ENCODE measurements around the gene YAP1.

DNA sequence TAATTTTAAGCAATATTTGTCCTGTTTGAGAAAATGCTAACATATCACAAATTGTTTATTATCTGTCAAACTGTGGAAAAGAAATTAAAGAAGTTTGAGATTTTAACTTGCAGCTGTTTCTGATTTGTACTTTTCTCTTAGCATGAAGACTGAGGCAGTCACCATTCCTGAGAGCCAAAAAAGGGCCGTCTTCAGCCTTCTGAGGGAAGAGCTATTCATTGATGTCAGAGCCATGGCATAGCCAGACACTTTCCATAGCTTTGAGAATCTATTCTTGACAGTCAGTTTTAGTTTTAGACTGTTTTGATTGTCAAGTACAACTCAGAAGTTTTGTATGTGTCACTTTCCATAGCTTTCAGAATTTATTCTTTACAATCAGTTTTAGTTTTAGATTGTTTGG is 32.1 kb downstream of the YAP1 start:
- TF ChIP-seq, protein P1, sequence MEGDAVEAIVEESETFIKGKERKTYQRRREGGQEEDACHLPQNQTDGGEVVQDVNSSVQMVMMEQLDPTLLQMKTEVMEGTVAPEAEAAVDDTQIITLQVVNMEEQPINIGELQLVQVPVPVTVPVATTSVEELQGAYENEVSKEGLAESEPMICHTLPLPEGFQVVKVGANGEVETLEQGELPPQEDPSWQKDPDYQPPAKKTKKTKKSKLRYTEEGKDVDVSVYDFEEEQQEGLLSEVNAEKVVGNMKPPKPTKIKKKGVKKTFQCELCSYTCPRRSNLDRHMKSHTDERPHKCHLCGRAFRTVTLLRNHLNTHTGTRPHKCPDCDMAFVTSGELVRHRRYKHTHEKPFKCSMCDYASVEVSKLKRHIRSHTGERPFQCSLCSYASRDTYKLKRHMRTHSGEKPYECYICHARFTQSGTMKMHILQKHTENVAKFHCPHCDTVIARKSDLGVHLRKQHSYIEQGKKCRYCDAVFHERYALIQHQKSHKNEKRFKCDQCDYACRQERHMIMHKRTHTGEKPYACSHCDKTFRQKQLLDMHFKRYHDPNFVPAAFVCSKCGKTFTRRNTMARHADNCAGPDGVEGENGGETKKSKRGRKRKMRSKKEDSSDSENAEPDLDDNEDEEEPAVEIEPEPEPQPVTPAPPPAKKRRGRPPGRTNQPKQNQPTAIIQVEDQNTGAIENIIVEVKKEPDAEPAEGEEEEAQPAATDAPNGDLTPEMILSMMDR (IDR thresholded peaks at IDR 0.05): no peak
- TF ChIP-seq POLR2A (IDR thresholded peaks at IDR 0.05): no peak
